Measurements from ENCODE around the gene SIRT5.

SIRT5 gene

DNA sequence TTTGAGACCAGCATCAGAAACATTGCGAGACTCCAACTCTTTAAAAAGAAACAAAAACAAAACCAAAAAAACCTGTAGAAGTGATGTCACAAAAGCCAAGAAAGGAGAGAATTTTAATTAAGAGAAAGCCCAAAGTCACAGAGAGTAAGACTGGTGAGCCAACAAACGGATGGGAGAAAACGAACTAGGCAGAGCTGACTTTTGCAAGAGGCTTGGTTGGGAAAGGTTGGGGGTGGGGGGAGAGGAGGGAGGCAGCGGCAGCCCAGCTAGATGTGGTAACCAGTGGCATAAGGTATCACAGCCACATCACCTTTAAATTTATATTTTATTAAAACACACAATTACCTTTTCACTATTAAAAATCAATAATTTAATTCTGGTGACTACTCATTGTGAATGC is 64.2 kb downstream of the SIRT5 start:
- DNase-seq, result no peak

DNA sequence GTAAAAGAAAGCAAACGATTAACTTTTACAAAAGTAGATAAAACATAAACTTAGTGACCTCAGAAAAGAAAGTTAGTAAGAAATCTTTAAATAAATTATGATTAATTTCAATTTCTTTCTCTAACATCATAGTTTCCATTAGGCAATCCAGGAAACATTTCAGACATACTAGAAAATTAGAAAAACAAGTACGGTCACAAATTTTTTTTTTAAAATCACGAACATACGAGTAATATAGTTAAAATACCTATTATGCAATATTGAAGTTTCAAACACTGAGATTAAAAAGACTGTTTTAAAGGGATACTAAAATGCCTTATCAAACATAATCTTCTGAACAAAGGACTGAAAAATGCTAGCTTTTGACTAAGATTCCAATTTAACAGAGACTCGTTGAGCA is 66.9 kb downstream of the SIRT5 start:
- no peak for DNase-seq

DNA sequence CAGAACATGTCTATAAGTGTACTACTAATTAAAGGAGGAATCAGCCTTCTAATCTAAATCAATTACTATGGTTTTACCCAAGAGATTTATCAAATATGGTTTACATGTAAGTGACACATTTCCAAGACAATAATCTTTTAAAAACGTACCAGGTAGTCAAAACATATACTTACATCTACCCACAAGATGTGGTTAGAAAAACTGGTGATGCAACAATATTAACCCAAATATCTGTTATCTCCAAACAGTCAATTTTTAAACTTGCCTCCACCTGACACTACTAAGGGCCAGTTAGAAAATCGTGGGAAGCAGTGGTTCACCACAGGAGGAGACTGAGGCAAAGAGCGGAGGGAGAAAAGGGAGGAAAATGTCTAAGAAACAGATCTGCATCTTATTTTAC is 68.7 kb downstream of the SIRT5 start:
- no peak for DNase-seq

DNA sequence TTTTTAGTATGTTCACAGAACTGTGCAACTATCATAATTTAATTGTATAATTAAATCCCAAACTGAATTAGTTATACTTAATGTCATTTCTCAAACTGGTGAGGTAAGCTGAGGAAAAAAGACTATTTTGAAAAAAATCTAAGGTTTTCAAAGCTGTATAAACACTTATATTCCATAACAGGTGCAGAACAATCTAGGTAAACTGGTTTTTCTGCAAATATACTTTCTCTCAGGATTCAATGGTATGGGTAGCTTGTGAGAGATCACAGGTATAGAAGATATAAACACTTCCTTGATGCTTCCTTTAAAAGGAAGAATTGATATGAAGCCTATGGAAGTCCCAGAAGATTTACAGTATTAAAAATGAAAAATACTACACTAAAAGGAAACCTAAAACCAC is 74.4 kb downstream of the SIRT5 start:
- DNase-seq, result no peak

DNA sequence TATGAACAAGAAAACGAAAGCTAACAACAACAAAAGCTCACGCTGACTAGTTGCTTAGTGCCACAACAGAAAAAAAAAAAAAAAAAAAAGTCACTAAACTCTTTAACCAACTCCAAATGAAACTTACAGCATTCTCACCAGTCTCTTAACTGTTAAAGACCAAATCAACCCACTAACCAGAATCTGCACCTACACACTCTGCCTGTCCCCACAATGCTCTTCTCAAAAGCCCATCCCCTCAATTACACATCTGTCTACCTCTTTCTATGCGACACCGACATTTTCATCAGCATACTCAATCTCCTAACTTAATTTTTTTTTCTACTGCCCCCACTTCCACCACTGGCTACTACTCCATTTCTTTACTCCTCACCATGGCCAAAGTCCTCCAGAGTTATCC is 75.0 kb downstream of the SIRT5 start:
- no peak for DNase-seq

DNA sequence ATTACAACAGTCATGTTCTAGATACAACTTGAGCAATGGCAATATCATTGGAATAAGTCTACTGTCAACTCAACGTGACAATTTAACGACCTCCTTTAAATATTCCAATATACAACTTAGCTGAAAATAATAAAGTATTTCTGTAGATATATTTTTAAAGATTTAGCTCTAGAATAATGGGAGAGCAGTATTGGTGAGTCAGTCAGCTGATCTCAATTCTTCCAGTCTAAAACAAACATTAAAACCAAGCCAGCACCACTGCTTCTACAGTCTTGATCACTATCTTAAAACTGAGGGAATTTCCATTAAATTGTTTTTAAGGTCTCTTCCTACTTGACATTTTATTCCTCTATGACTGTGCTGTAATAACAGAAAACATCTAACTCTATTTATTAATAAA is 78.9 kb downstream of the SIRT5 start:
- DNase-seq, result no peak

DNA sequence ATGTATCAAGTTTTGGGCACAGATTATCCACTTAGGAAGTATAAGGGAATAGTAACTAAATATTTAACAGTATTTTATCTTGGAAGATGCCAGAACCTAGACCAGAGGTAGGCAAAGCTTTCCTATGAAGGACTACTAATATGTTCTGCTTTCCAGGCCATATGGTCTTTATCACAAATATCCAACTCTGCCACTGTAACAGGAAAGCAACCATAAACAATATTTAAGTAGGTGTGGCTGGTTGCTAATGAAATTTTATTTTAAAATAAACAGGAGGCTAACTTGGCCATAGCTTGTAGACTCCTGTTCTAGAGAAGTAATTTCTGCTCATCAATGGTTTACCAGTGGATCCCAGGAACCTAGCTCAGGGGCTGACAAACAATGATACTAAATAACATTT is 80.1 kb downstream of the SIRT5 start:
- no peak for DNase-seq

DNA sequence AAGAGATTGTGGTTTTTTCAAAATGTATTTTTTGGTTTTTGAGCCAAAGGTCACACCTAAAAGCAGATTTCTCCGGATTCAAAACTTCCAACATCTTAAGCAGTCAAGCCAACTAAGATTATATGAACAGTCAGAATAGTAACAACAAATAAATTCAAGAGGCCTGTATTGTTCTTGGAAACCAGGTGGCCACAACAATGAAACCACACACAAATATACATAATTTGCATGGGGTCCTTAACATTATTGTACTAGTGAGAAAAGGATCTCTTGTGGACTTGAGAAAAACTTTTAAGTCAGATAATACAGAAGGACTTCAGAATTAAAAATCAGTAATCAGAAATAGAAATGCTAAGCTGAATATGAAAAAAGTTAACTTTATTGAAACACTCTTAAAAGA is 81.3 kb downstream of the SIRT5 start:
- no peak for DNase-seq

DNA sequence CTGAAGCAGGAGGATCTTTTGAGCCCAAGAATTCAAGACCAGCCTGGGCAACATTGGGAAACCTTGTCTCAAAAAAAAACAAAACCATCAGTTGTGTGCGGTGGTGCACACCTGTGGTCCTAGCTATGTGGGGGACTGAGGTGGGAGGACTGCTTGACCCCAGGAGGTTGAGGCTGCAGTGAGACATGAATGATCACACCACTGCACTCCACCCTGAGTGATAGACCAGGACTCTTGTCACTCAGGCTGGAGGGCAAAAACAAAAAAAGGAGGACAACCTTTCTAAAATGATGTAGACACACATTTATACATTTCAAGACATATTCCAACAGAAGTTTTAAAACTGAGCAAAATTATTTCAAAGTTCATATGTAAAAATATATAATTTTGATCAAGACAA is 85.9 kb downstream of the SIRT5 start:
- DNase-seq, result no peak

DNA sequence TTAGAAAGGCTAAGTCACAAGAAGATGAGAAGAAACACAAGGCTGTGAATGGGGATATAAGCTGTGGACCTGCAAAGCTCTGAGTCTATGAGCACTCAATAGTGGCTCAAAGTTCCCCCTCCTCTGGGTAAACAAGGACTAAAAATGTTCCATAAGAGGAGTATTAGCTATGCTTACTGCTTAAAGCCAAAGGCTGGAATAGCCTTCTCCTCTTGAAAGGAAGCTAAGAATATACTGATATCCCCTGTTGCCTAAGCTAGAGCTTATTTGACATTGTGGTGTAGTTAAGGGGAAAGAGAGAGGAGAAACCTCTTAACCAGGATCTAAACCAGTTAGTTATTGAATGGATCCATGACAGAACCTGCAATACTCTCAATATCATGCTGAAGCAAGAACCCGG is 86.5 kb downstream of the SIRT5 start:
- DNase-seq, result no peak

DNA sequence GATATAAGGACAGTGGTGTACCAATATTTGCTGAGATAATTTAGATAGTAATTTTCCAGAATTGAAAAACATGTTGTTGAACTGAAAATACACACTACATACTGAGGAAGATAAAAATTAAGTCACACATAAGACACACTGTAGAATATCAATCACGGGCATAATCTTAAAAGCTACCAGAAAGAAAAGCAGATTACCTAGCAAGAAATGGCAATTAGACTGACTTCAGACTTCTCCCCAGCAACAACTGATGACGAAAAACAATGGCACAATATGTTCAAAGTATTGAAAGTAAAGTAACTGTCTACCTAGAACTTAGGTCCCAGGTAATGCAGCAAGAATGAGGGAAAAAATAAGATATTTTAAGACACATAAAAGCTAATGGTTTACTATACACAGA is 87.2 kb downstream of the SIRT5 start:
- no peak for DNase-seq

DNA sequence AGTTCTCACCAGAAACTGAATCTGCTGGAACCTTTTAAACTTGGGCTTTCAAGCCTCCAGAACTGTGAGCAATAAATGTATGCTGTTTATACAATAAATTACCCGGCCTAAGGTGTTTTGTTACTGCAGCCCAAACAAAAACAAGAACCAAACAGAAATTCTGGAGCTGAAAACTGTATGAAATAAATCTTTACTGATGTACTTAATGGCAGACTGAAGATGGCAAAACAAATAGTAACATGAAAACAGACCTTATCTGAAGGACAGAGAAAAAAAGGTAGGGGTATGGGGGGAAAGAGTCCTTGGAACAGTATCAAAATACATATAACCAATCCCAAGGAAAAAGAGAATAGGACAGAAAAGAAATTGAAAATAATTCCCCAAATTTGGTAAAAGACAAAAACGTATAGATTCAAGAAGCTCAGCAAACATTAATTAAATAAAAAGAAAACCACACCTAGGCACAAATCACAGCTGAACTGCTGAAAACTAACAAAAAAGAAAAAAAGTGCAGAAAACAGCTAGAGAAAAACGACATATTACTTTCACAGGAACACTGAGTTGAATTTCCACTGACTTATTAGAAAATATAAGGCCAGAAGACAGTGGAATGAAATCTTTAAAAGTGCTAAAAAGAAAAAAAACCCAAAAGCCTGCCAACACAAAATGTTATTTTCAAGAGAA is 88.4 kb downstream of the SIRT5 start:
- DNase-seq, result no peak

DNA sequence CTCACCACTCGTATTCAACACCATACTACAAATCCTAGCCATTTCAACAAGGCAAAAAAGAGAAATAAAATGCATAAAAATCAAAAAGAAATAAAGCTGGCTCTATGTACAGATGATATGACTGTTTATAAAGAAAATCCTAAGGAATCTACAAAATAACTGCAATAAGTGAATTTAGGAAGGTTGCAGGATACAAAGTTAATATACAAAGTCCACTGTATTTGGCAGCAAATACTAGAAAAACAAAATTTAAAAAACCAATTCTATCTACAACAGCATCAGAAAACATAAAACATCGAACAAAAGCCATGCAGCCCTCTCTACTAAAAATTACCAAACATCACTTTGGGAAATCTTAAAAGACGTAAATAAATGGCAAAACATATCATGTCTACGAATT is 89.6 kb downstream of the SIRT5 start:
- no peak for DNase-seq

All from stimulated activated CD4-positive, alpha-beta T cell treated with anti-CD3 and anti-CD28 coated beads, Interleukin-4, amount 100 ng/mL, for 1 hour (primary cell).